SK-N-MC (cell line): ENCODE results near the gene FAIM.
"Not testable (repeated sequence)": the region's sequence is repeated elsewhere in the genome, so short reads cannot be mapped to it uniquely, and the experiment has no call there.

Experiments used
- DNase-seq: peaks from one replicate; pipeline ENCODE4 v3.0.0-alpha.2; 2011; ENCODE audit warnings: low read depth, low spot score
- H3K27ac ChIP-seq: fragments of 200-600 bp; sonication (generic); 2 replicates; pipeline ENCODE4 v1.5.1; 2016; ENCODE audit warnings: mixed run types
- H3K36me3 ChIP-seq: fragments of 200-600 bp; sonication (generic); 2 replicates; pipeline ENCODE4 v1.6.1; 2017; ENCODE audit warnings: antibody characterized with exemption, low read length, mixed read lengths; ENCODE audit not compliant: insufficient read depth
- H3K4me3 ChIP-seq: fragments of 200-600 bp; sonication (generic); 2 replicates; pipeline ENCODE4 v1.5.1; 2016
- H3K9ac ChIP-seq: fragments of 200-600 bp; sonication (generic); 2 replicates; pipeline ENCODE4 v1.8.0; 2017; ENCODE audit warnings: mixed run types, mixed read lengths; ENCODE audit not compliant: insufficient read length
- H3K9me3 ChIP-seq: fragments of 200-600 bp; sonication (generic); 2 replicates; pipeline ENCODE4 v1.6.1; 2017; ENCODE audit warnings: low read depth, mild to moderate bottlenecking, antibody characterized with exemption, low read length, moderate library complexity, mixed read lengths
- EZH2 ChIP-seq: fragments of 200-600 bp; sonication (generic); IDR thresholded peaks from one replicate; pipeline ENCODE4 v1.6.1; 2017; ENCODE audit warnings: antibody characterized with exemption
- FOXP2 ChIP-seq: optimal IDR thresholded peaks from 2 replicates; pipeline ENCODE3; 2011; ENCODE audit warnings: mild to moderate bottlenecking, moderate library complexity; ENCODE audit not compliant: insufficient read depth; ENCODE audit errors: extremely low read length, control extremely low read depth
- POLR2AphosphoS5 ChIP-seq: IDR thresholded peaks from 2 replicates; pipeline ENCODE4 v1.6.1; 2012; ENCODE audit warnings: mild to moderate bottlenecking, low read depth, low read length, borderline replicate concordance

FAIM gene

GRCh38 chr3:138598534-138598933 is 10.0 kb upstream of the FAIM start:
- no peak overlapping the region for H3K9ac ChIP-seq
- no peak for TF ChIP-seq FOXP2
- no peak for TF ChIP-seq EZH2
- TF ChIP-seq POLR2AphosphoS5, result no peak
- no peak overlapping the region for H3K27ac ChIP-seq
- no peak for DNase-seq
- H3K36me3 ChIP-seq, result no peaks in the 10 kb centered on the region
- no peak overlapping the region for H3K4me3 ChIP-seq
- no peaks in the 10 kb centered on the region for H3K9me3 ChIP-seq

GRCh38 chr3:138600100-138600745 is 8.3 kb upstream of the FAIM start:
- Histone ChIP-seq H3K9ac (no peak overlapping the region), H3K36me3 (no peaks in the 10 kb centered on the region), H3K27ac (no peak overlapping the region), H3K4me3 (no peak overlapping the region), H3K9me3 (no peaks in the 10 kb centered on the region)
- no peak for TF ChIP-seq EZH2
- no peak for TF ChIP-seq FOXP2
- no peak for TF ChIP-seq POLR2AphosphoS5
- DNase-seq, result no peak

DNA sequence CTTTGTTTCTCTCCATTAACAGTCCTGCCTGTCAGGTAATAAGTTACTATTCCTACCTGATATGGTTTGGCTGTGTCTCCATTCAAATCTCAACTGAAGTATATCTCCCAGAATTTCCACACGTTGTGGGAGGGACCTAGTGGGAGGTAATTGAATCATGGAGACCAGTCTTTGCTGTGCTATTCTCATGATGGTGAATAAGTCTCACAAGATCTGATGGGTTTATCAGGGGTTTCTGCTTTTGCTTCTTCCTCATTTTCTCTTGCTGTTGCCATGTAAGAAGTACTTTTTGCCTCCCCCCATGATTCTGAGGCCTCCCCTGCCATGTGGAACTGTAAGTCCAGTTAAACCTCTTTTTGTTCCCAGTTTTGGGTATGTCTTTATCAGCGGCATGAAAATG is 6.9 kb upstream of the FAIM start:
- H3K9me3 ChIP-seq, H3K27ac ChIP-seq, DNase-seq, H3K9ac ChIP-seq, H3K4me3 ChIP-seq, H3K36me3 ChIP-seq: not testable (repeated sequence)

DNA sequence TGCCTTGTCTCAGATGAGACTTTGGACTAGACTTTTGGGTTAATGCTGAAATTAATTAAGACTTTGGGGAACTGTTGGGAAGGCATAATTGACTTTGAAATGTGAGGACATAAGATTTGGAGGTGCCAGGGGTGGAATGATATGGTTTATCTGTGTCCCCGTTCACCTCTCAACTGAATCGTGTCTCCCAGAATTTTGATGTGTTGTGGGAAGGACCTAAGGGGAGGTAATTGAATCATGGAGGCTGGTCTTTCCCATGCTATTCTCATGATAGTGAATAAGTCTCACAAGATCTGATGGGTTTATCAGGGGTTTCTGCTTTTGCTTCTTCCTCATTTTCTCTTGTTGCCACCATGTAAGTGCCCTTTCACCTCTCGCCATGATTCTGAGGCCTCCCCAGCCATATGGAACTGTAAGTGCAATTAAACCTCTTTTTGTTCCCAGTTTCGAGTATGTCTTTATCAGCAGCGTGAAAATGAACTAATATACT is 4.4 kb upstream of the FAIM start:
- DNase-seq, H3K9ac ChIP-seq, H3K36me3 ChIP-seq, H3K4me3 ChIP-seq, H3K9me3 ChIP-seq, H3K27ac ChIP-seq: not testable (repeated sequence)

- Histone ChIP-seq H3K27ac (no peak overlapping the region), H3K9ac (no peak overlapping the region), H3K4me3 (no peak overlapping the region)
Observed at GRCh38 chr3:138609898-138610266, 1.3 kb downstream of the FAIM start.

DNA sequence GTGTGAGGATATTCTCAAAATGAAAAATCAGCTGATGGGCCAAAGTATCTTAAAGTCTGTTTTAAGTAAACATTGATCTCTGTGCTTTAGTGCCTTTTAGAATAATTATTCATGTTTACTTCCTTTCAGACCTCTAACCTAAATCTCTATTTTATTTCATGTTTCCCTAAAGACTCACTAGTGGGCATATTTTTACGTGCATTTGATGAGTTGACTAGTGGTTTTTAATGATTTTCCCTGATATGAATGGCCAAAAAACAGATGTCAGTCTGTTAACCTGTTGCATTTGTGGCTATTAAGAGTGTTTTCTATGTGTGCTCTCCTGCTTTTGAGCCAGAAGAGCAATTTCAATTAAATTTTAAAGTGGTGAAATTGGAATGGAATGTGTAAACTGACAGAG is 6.9 kb downstream of the FAIM start:
- no peaks in the 10 kb centered on the region for H3K36me3 ChIP-seq
- TF ChIP-seq EZH2 (no peak), FOXP2 (no peak), POLR2AphosphoS5 (no peak)
- no peak overlapping the region for H3K27ac ChIP-seq
- no peak overlapping the region for H3K4me3 ChIP-seq
- no peak overlapping the region for H3K9ac ChIP-seq
- no peak for DNase-seq
- no peaks in the 10 kb centered on the region for H3K9me3 ChIP-seq

More at GRCh38 chr3:138609898-138610266, 1.3 kb downstream of the FAIM start:
- Histone ChIP-seq H3K36me3 (no peaks in the 10 kb centered on the region), H3K9me3 (no peaks in the 10 kb centered on the region)
- TF ChIP-seq FOXP2 (no peak), POLR2AphosphoS5 (no peak), EZH2 (no peak)
- no peak for DNase-seq

DNA sequence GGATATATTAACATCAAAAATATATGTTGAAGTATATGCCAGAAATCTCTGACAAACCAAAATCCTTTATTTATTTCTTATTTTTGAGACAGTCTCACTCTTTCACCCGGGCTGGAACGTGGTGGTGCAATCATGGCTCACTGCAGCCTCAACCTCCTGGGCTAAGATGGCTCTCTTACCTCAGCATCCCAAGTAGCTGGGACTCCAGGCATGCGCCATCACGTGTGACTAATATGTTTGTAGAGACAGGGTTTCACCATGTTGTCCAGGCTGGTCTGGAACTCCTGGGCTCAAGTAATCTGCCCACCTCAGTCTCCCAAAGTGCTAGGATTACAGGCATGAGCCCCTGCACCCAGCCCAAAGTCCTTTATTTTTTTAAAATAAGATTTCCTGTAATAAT is 11.9 kb downstream of the FAIM start:
- H3K4me3 ChIP-seq, result no peak overlapping the region
- H3K36me3 ChIP-seq, result no peaks in the 10 kb centered on the region
- no peaks in the 10 kb centered on the region for H3K9me3 ChIP-seq
- DNase-seq, result no peak
- H3K27ac ChIP-seq, result no peak overlapping the region
- TF ChIP-seq POLR2AphosphoS5 (no peak), EZH2 (no peak), FOXP2 (no peak)
- no peak overlapping the region for H3K9ac ChIP-seq

GRCh38 chr3:138624518-138624917 is 15.9 kb downstream of the FAIM start:
- H3K27ac ChIP-seq, result no peak overlapping the region
- H3K9me3 ChIP-seq, result no peaks in the 10 kb centered on the region
- no peak overlapping the region for H3K4me3 ChIP-seq
- no peak overlapping the region for H3K9ac ChIP-seq
- H3K36me3 ChIP-seq, result no peaks in the 10 kb centered on the region
- TF ChIP-seq FOXP2, result no peak
- no peak for TF ChIP-seq EZH2
- TF ChIP-seq POLR2AphosphoS5, result no peak
- no peak for DNase-seq

DNA sequence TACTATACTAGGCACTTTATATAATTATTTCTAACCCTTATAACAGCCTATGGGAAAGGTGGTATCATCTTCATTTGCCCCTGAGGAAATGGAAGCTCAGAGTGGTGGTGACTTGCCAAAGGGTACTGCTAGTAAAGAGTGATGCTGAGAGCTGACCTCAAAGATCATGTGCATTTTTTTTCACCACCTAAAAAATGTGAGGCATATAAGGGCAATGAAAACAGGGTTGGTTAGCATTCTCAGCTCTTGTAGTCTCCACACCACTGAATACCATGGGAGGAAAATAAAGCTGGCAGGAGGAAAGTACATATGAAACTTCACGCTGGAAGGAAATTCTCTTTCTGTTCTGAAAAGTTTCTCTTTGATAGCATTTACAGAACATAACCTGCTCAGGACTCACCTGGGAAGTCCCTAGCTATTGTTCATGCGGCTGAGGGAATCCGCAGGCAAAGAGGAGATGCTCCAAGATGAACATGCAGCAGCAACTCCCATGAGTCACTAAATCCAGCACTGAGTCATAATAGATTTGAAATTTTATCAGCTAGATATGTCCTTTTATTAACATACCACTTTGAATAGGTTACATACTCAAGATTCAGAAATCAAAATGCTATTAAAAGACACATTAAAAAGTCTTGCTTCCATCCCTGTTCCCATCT is 17.3 kb downstream of the FAIM start:
- Histone ChIP-seq H3K9ac (no peak overlapping the region), H3K9me3 (no peaks in the 10 kb centered on the region), H3K36me3 (no peaks in the 10 kb centered on the region), H3K4me3 (no peak overlapping the region), H3K27ac (no peak overlapping the region)
- no peak for TF ChIP-seq POLR2AphosphoS5
- TF ChIP-seq FOXP2, result no peak
- no peak for TF ChIP-seq EZH2
- DNase-seq, result no peak
